ENCODE results near the gene SMPD3. TPM values are rescaled to one million over a fixed set of nuclear protein-coding genes. Genes with fewer than 3 reads are reported as not detected.

SMPD3 gene
- total and polyA plus RNA-seq, 9 of the 15 experiments (the other 6 are each of a cell fraction or from before 2014, with no cell fraction given), result 0.03 to 1.2 (median 0.18) TPM

DNA sequence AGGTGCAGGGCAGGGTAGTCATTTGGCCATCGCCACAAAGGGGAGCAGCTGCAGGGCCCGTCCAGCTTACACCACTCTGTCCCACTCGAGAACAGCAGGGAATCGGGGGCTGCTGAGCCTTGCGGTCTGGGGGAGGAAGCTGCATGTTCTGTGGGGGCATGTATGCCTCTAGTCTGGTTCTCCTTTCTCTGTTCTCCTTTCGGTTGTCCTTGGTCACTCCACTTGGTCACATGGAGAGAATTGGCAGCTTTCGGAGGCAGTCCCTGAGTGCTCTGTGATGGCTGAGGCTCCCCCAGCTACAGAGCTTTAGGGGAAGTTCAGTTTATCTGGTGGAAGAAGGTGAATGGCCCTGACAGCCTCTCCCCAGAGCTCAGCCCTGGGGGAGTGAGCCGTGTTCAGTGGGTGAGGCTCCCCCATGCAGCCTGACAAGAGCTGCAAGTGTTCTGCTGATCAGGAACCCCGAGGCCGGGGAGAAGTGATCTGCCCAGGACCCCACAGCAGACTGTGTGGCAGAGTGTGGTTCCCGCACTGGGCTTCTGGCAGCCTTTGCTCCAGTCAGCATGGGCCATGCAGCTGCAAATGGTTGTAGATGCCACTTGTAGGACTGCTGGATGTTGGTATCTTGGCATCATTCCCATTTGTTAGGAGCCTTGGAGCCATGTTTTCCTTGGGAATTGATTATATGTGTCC, 22.3 kb upstream of the SMPD3 start:
- H3K4me3 ChIP-seq, result no peak overlapping the region
- DNase-seq (ENCODE audit: extremely low read depth in 1 of 4, low spot score in 3 of 4), result no peak
- no peak for FAIRE-seq

More for the DNA sequence above, 22.3 kb upstream of the SMPD3 start:
- no TSS peak for BruUV-seq (replicated peaks)
- peak; percentile 58 for ATAC-seq
- in situ Hi-C loops (cut with MboI) (no loop called here), intact Hi-C loops (cut with micrococcal nuclease) (no loop called here)
- ChIA-PET POLR2A (interaction anchor here (0.6 to 1.0 kb wide), 2 partner anchors 10 to 131 kb away, joined by 3 to 4 read pairs; no protein-coding TSS in a partner anchor), CTCF (ENCODE audit: low intra/inter-chr PET ratio) (no interaction called here)
- WGBS (ENCODE audit: insufficient coverage, low coverage, missing lambda C conversion rate), result 0% methylated on average over 11 of the region's 11 CpGs
- Histone ChIP-seq H3K79me2 (ENCODE audit: control insufficient read depth, insufficient read depth, low read length) (no peaks in the 10 kb centered on the region), H3K4me2 (ENCODE audit: insufficient read depth, low read length) (no peak overlapping the region), H3K9me1 (ENCODE audit: control insufficient read depth, insufficient read depth, low read length) (no peaks in the 10 kb centered on the region), H2AFZ (ENCODE audit: low read depth, low read length) (no peak overlapping the region), H3K4me1 (replicated peaks in 1 of 2; ENCODE audit: control insufficient read depth in 2 of 2, insufficient read depth in 2 of 2, low read length in 2 of 2) (no peaks in the 10 kb centered on the region; a peak in 1 of 5 replicates), H3K36me3 (ENCODE audit: control insufficient read depth, insufficient read depth, low read length) (no peaks in the 10 kb centered on the region), H3K27ac (ENCODE audit: extremely low read depth, low read depth, low read length) (no peak overlapping the region), H4K20me1 (replicated peaks; ENCODE audit: control insufficient read depth, insufficient read depth, low read length) (no peaks in the 10 kb centered on the region), H3K27me3 (ENCODE audit: control insufficient read depth in 2 of 2, insufficient read depth in 2 of 2, low read length in 2 of 2) (peaks cover 9 to 60% of the 10 kb centered on the region in 2 experiments; a peak in 4 of 5 replicates), H3K9ac (ENCODE audit: insufficient read depth in 1 of 2, low read depth in 2 of 2, low read length in 2 of 2) (no peak overlapping the region), H3K9me3 (replicated peaks; ENCODE audit: control insufficient read depth, insufficient read depth, low read depth, low read length) (no peaks in the 10 kb centered on the region)
- TF ChIP-seq TCF3 (CRISPR knock-in tag; IDR thresholded peaks at IDR 0.05), result no peak
- no peak for TF ChIP-seq ZNF668 (CRISPR knock-in tag; IDR thresholded peaks at IDR 0.05)
- no peak for TF ChIP-seq TCFL5 (CRISPR knock-in tag; conservative IDR thresholded peaks at IDR 0.05)
- TF ChIP-seq, protein P1, sequence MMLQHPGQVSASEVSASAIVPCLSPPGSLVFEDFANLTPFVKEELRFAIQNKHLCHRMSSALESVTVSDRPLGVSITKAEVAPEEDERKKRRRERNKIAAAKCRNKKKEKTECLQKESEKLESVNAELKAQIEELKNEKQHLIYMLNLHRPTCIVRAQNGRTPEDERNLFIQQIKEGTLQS (IDR thresholded peaks at IDR 0.05), result no peak
- TF ChIP-seq, protein P1 (CRISPR knock-in tag; conservative IDR thresholded peaks at IDR 0.05), result no peak
- TF ChIP-seq, protein P2, sequence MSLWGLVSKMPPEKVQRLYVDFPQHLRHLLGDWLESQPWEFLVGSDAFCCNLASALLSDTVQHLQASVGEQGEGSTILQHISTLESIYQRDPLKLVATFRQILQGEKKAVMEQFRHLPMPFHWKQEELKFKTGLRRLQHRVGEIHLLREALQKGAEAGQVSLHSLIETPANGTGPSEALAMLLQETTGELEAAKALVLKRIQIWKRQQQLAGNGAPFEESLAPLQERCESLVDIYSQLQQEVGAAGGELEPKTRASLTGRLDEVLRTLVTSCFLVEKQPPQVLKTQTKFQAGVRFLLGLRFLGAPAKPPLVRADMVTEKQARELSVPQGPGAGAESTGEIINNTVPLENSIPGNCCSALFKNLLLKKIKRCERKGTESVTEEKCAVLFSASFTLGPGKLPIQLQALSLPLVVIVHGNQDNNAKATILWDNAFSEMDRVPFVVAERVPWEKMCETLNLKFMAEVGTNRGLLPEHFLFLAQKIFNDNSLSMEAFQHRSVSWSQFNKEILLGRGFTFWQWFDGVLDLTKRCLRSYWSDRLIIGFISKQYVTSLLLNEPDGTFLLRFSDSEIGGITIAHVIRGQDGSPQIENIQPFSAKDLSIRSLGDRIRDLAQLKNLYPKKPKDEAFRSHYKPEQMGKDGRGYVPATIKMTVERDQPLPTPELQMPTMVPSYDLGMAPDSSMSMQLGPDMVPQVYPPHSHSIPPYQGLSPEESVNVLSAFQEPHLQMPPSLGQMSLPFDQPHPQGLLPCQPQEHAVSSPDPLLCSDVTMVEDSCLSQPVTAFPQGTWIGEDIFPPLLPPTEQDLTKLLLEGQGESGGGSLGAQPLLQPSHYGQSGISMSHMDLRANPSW (CRISPR knock-in tag; IDR thresholded peaks at IDR 0.05), result no peak
- TF ChIP-seq SFPQ (IDR thresholded peaks at IDR 0.05; ENCODE audit: low read depth, low read length), result no peak
- no peak for TF ChIP-seq CBX1 (IDR thresholded peaks at IDR 0.05; ENCODE audit: low read depth)
- no peak for TF ChIP-seq ZNF75A (CRISPR knock-in tag; IDR thresholded peaks at IDR 0.05)
- TF ChIP-seq HNRNPK (IDR thresholded peaks at IDR 0.05; ENCODE audit: low read depth, low read length, poor library complexity, severe bottlenecking), result no peak
